ENCODE measurements around the gene RAP1GDS1.

RAP1GDS1 gene

DNA sequence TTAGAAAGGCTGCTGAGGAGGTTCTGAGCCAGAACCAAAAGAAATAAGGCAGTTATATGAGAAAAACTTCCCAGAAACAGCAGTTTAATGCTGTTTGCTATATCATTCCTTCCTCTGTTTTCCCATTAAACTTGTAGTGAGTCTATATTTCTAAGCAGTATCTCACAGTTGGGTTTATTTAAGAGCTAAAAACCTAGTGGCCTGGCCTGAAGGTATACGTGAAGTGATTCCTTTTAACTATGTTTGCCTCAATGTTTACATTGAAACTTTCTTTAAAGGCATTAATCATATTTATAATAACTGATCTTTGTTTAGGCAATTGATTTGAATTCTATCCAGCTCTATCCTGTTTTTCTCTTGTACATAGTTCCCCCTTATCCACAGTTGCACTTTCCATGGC, 19.1 kb upstream of the RAP1GDS1 start:
- in situ Hi-C loops (cut with MboI; ENCODE audit: low sequenced_read_pairs, unreplicated experiment), result no loop called here

DNA sequence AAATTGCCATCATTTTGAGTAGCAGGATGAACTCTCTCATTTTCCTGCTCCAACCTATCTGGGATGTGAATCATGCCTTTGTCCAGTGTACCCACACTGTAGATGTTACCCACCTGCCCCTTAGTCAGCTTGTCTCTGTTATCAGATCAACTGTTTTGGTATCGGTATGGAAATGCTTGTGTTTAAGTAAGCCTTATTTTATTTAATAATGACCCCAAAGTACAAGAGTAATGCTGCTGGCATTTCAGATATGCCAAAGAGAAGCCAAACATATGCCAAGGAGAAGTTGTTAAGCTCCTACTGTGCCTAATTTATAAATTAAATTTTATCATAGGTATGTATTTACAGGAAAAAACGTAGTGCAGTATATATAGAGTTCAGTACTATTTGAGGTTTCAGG, 18.6 kb upstream of the RAP1GDS1 start:
- in situ Hi-C loops (cut with MboI; ENCODE audit: low sequenced_read_pairs, unreplicated experiment), result no loop called here
- TF ChIP-seq, protein P1, sequence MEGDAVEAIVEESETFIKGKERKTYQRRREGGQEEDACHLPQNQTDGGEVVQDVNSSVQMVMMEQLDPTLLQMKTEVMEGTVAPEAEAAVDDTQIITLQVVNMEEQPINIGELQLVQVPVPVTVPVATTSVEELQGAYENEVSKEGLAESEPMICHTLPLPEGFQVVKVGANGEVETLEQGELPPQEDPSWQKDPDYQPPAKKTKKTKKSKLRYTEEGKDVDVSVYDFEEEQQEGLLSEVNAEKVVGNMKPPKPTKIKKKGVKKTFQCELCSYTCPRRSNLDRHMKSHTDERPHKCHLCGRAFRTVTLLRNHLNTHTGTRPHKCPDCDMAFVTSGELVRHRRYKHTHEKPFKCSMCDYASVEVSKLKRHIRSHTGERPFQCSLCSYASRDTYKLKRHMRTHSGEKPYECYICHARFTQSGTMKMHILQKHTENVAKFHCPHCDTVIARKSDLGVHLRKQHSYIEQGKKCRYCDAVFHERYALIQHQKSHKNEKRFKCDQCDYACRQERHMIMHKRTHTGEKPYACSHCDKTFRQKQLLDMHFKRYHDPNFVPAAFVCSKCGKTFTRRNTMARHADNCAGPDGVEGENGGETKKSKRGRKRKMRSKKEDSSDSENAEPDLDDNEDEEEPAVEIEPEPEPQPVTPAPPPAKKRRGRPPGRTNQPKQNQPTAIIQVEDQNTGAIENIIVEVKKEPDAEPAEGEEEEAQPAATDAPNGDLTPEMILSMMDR (IDR thresholded peaks at IDR 0.05; ENCODE audit: borderline replicate concordance, control extremely low read depth, extremely low read depth, insufficient read depth, missing control alignments), result no peak
- DNase-seq (ENCODE audit: low spot score), result no peak

More for the DNA sequence above, 19.1 kb upstream of the RAP1GDS1 start:
- DNase-seq (ENCODE audit: low spot score), result no peak
- TF ChIP-seq, protein P1 (IDR thresholded peaks at IDR 0.05; ENCODE audit: borderline replicate concordance, control extremely low read depth, extremely low read depth, insufficient read depth, missing control alignments), result no peak

DNA sequence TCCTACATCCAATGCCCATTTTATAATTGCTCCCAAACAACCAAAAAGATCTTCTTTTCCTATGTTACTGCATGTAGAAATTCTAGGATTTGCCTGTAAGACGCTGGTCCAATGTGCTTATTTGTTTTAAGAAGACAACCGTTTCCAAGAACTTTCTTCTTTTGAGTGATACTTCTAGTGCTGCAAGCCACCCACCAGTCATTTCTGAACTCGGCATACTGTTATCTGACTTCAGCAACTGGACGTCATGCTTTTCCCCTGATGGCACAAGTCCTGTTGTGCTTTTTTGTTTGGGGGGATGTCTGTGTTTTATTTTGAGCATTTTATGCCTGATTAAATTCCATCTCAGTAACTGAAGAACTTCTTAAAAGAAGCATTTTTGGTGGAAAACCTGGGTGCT, 16.0 kb upstream of the RAP1GDS1 start:
- no peak for DNase-seq (ENCODE audit: low spot score)
- in situ Hi-C loops (cut with MboI; ENCODE audit: low sequenced_read_pairs, unreplicated experiment), result no loop called here
- TF ChIP-seq, protein P1 (IDR thresholded peaks at IDR 0.05; ENCODE audit: borderline replicate concordance, control extremely low read depth, extremely low read depth, insufficient read depth, missing control alignments), result no peak

DNA sequence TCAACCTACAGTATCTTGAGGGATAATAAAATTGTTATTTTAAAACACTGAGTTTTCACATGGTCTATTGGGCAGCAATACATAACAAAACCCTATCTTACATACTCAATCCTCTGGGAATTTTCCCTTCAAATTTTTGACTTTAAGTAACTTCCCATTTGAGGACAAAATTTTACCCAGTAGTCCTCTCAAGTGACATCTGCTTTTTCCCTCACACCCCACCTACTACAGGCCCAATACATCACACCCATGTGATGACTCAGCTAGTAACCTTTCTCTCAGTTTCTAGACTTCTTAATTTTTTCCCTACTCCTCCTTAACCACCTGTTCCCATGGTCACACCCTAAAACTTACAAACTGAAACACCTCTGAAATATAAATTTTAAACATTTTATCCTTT, 12.2 kb upstream of the RAP1GDS1 start:
- in situ Hi-C loops (cut with MboI; ENCODE audit: low sequenced_read_pairs, unreplicated experiment), result no loop called here
- TF ChIP-seq, protein P1 (IDR thresholded peaks at IDR 0.05; ENCODE audit: borderline replicate concordance, control extremely low read depth, extremely low read depth, insufficient read depth, missing control alignments), result no peak
- no peak for DNase-seq (ENCODE audit: low spot score)

DNA sequence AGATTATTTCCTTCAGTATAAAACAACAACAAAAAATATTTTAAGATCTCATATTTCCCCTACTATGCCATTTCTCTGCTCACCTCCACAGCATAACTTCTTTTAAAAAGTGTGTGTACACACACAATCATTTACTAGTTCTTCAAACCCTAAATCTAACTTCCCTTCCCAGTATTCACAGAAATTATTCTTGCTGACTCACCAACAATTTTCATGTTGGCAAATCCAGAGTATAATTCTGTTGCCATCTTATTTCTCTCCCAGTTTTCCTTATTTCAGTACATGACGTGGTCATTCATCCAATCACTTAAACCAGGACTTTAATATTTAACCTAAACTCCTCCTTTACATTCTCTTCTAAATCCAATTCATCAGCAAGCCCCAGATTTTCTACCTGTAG, 11.4 kb upstream of the RAP1GDS1 start:
- in situ Hi-C loops (cut with MboI; ENCODE audit: low sequenced_read_pairs, unreplicated experiment), result no loop called here
- TF ChIP-seq, protein P1 (IDR thresholded peaks at IDR 0.05; ENCODE audit: borderline replicate concordance, control extremely low read depth, extremely low read depth, insufficient read depth, missing control alignments), result no peak
- DNase-seq (ENCODE audit: low spot score), result no peak

DNA sequence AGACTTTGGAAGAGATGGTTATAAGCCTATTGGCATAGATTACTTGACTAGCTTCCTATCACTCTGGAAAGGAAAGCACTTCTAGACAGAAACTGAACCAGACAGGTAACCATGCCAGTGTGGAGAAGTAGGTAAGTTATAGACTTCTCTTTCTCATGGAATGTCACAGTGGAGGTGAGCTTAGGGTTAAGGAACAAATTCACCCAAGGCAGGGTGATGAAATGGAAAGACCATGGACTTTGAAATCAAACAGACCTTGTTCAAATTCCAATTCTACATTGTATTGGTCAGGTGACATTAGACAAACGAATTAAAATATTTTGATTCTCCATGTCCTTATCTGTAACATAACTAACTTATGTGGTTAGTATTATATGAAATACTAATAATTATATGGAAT, 7.7 kb upstream of the RAP1GDS1 start:
- in situ Hi-C loops (cut with MboI; ENCODE audit: low sequenced_read_pairs, unreplicated experiment), result no loop called here
- no peak for DNase-seq (ENCODE audit: low spot score)
- TF ChIP-seq, protein P1 (IDR thresholded peaks at IDR 0.05; ENCODE audit: borderline replicate concordance, control extremely low read depth, extremely low read depth, insufficient read depth, missing control alignments), result no peak
